Pancreas (tissue), 10 donors: ENCODE data around the gene PAN2. TPM values are rescaled to one million over a fixed set of nuclear protein-coding genes. Genes with fewer than 3 reads are reported as not detected.

Experiments used
- ATAC-seq, 4 donors: fragments of 200-7000 bp; cut with Tn5 transposase; one replicate each; pipeline versions ENCODE4 v1.8.0 to v1.9.1; 2020; ENCODE audit warnings: mild to moderate bottlenecking in 4 of 4, moderate library complexity in 4 of 4
- DNase-seq, 6 donors: peaks; one replicate each; pipeline ENCODE4 v3.0.0-alpha.2; 2020
- FAIRE-seq: peaks from 2 replicates; lab custom pipeline; 2012; peaks lifted over from hg19 to GRCh38; lab: Jason Lieb, UNC
- H3K27ac ChIP-seq, 4 donors: fragments of 200-600 bp; sonication (generic); 1 replicate in 3 of 4; 2 replicates in 1 of 4; pipeline versions ENCODE4 v1.5.0 to v1.8.0; 2020
- H3K27me3 ChIP-seq, 4 donors: fragments of 200-600 bp; one replicate each; pipeline ENCODE4 v1.8.0; 2021
- H3K36me3 ChIP-seq, 3 donors: fragments of 200-600 bp; sonication (generic) in 1 of 3; one replicate each; pipeline versions ENCODE4 v1.5.0 to v1.8.0; 2020 to 2021
- H3K4me1 ChIP-seq, 3 donors: fragments of 200-600 bp; one replicate each; pipeline ENCODE4 v1.8.0; 2021
- H3K4me3 ChIP-seq, 4 donors: fragments of 200-600 bp; sonication (generic) in 2 of 4; one replicate each; pipeline versions ENCODE4 v1.5.0 to v1.8.0; 2020 to 2021
- H3K9me3 ChIP-seq, 4 donors: fragments of 200-600 bp; one replicate each; pipeline ENCODE4 v1.8.0; 2021
- WGBS, 2 donors: extraction: QIAGEN DNeasy Blood & Tissue Kit; methylation state at CpG; one replicate each; pipeline ENCODE4 v1.1.7; 2013; 5-methylcytosine and 5-hydroxymethylcytosine counted together
- intact Hi-C, 3 donors: fragments of 100-400 bp; cut with DNase I; formaldehyde crosslinking; loops; one replicate each; pipeline versions ENCODE4 v1.11.1 to v1.14.2; 2022
- polyA plus RNA-seq, 2 donors: library from polyadenylated mRNA; stranded (reverse); fragments of 200-250 nt; gene quantifications; one replicate each; pipeline ENCODE4 v1.2.3, GENCODE V29; 2013
- total RNA-seq, 6 donors: library from RNA; stranded (reverse); fragmentation: NEBNext Ultra II Directional in 4 of 6; extraction: Animal tissue kit (Norgen Biotek cat#: 25700) in 4 of 6; gene quantifications; one replicate each; pipeline versions ENCODE4 v1.2.1 to v1.2.4, GENCODE V29; 2021 to 2023
- TF ChIP-seq, protein P1 (sequence below), 4 donors: fragments of 200-600 bp; sonication (generic) in 3 of 4; IDR thresholded peaks; one replicate each; pipeline versions ENCODE4 v1.5.0 to v1.8.0; 2021; ENCODE audit warnings: antibody characterized with exemption in 4 of 4
- donor health status: healthy with polysubstance abuse.
- donor health status: DM: no; HTN: no; CAD: no; lungs with moderate emphysema.
- donor health status: DM: no; HTN: no; CAD: no.
- donor health status: control.
- donor health status: control.
- donor health status: Bipolar disorder and iron deficiency.
- donor health status: DM: yes; HTN: yes; CAD: no.
- donor health status: DM: no; HTN: no; CAD: no.
- donor health status: DM: no; HTN: no; CAD: no.
- donor health status: DM: yes; HTN: yes; CAD: no.

PAN2 gene
- total and polyA plus RNA-seq, 8 donors = 24.3 to 111 (median 49.3) TPM

DNA sequence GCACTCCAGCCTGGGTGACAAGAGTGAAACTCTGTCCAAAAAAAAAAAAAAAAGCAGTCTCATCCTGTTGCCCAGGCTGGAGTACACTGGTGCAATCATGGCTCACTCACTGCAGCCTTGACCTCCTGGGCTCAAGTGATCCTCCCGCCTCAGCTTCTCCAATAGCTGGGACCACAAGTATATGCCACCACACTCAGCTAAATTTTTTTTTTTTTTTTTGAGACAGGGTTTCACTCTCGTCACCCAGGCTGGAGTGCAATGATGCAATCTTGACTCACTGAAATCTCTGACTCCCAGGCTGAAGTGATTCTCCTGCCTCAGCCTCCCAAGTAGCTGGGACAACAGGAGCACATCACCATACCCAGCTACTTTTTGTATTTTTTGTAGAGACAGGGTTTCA is 12.8 kb downstream of the PAN2 start:
- TF ChIP-seq, protein P1, sequence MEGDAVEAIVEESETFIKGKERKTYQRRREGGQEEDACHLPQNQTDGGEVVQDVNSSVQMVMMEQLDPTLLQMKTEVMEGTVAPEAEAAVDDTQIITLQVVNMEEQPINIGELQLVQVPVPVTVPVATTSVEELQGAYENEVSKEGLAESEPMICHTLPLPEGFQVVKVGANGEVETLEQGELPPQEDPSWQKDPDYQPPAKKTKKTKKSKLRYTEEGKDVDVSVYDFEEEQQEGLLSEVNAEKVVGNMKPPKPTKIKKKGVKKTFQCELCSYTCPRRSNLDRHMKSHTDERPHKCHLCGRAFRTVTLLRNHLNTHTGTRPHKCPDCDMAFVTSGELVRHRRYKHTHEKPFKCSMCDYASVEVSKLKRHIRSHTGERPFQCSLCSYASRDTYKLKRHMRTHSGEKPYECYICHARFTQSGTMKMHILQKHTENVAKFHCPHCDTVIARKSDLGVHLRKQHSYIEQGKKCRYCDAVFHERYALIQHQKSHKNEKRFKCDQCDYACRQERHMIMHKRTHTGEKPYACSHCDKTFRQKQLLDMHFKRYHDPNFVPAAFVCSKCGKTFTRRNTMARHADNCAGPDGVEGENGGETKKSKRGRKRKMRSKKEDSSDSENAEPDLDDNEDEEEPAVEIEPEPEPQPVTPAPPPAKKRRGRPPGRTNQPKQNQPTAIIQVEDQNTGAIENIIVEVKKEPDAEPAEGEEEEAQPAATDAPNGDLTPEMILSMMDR (IDR thresholded peaks at IDR 0.05) = no peak
- H3K4me1 ChIP-seq = peaks cover 0 to 5% (median 4%) of the 10 kb centered on the region in 3 donors
- intact Hi-C loops = no loop called here
- no peaks in the 10 kb centered on the region for H3K27me3 ChIP-seq
- FAIRE-seq = no peak
- 88 to 96% methylated on average over 2 of the region's 2 CpGs for WGBS, 2 donors
- no peak overlapping the region for H3K27ac ChIP-seq
- no peak for DNase-seq
- peaks cover 0 to 56% (median 21%) of the 10 kb centered on the region in 3 donors for H3K36me3 ChIP-seq
- H3K9me3 ChIP-seq = no peaks in the 10 kb centered on the region
- no peak overlapping the region for H3K4me3 ChIP-seq
- no peak for ATAC-seq

DNA sequence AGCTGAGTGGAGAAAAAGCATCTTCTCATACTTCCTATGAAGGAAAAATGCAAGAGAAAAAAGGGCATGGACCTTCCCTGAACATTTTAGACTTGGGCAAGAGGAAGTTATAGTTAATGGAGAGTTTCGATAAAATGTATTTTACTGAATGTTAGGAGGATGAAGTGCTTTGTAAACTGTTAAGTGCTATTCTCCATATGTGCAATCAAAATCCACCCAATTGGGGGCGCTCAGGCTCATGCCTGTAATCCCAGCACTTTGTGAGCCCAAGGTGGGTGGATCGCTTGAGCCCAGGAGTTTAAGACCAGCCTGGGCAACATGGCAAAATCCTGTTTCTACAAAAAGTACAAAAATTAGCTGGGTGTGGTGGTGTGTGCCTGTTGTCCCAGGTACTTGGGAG is 16.1 kb downstream of the PAN2 start:
- 94 to 97% methylated on average over 3 of the region's 3 CpGs for WGBS, 2 donors
- intact Hi-C loops = no loop called here

GRCh38 chr12:56315622-56316473 is 18.0 kb downstream of the PAN2 start, which contains the start of gene CNPY2:
Gene CNPY2 (minus strand): TSS chr12:56315988. CDS start chr12:56315217, 771 bp downstream.
- no peak for FAIRE-seq
- Histone ChIP-seq H3K27ac (peak within 1 kb of the TSS; percentile 91 to 96 (median 92)), H3K36me3 (peaks cover 0 to 17% (median 2%) of the 10 kb centered on the region in 3 donors), H3K4me3 (peak within 1 kb of the TSS; percentile 73 to 98 (median 91)), H3K4me1 (peaks cover 10 to 11% (median 10%) of the 10 kb centered on the region in 3 donors), H3K27me3 (no peaks in the 10 kb centered on the region), H3K9me3 (no peaks in the 10 kb centered on the region)
- intact Hi-C loops = no loop called here
- peak; percentile 90 to 97 (median 95) for DNase-seq
- TF ChIP-seq, protein P1 (IDR thresholded peaks at IDR 0.05) = peak in 2 of 4 donors; percentile 7 to 19
- WGBS, 2 donors = 0% methylated on average over 62 of the region's 62 CpGs
- peak; percentile 88 to 95 (median 92) for ATAC-seq

More for the DNA sequence above, 16.1 kb downstream of the PAN2 start:
- ATAC-seq = no peak
- Histone ChIP-seq H3K27me3 (no peaks in the 10 kb centered on the region), H3K9me3 (no peaks in the 10 kb centered on the region), H3K27ac (no peak overlapping the region), H3K4me3 (no peak overlapping the region), H3K36me3 (peaks cover 0 to 23% (median 2%) of the 10 kb centered on the region in 3 donors), H3K4me1 (peaks cover 10 to 11% (median 10%) of the 10 kb centered on the region in 3 donors)
- TF ChIP-seq, protein P1 (IDR thresholded peaks at IDR 0.05) = no peak
- no peak for DNase-seq
- FAIRE-seq = no peak

DNA sequence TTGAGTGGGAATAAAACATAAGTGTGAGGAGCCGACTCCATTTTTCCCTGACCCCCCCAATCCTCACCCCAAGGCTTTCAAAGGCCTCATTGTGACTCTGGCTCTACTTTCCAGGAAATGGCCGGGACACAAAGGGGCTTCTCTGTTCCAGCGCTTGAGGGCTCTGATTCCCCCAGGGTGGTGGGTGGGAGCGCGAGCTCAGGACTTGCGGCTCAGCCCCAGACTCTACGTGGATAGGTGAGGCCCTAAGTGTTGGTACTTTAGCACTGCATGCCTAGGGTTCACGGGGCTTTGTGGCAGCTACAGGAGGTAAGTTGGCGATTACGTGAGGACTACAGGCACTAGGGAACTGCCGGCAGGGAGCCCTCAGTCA is 18.6 kb downstream of the PAN2 start:
- FAIRE-seq = no peak
- ATAC-seq = peak in 2 of 4 donors; percentile 7 to 13
- peaks cover 0 to 17% (median 2%) of the 10 kb centered on the region in 3 donors for H3K36me3 ChIP-seq
- peak in 2 of 6 donors; percentile 28 to 62 for DNase-seq
- peak overlapping the region; percentile 73 to 98 (median 91) for H3K4me3 ChIP-seq
- H3K4me1 ChIP-seq = peaks cover 10 to 11% (median 10%) of the 10 kb centered on the region in 3 donors
- TF ChIP-seq, protein P1 (IDR thresholded peaks at IDR 0.05) = no peak
- no peaks in the 10 kb centered on the region for H3K9me3 ChIP-seq
- H3K27ac ChIP-seq = peak overlapping the region; percentile 91 to 96 (median 92)
- intact Hi-C loops = no loop called here
- 0% methylated on average over 10 to 11 of the region's 11 CpGs for WGBS, 2 donors
- no peaks in the 10 kb centered on the region for H3K27me3 ChIP-seq
